Left lung (tissue), 10 donors: ENCODE data around the gene DHCR7. TPM values are rescaled to one million over a fixed set of nuclear protein-coding genes. Genes with fewer than 3 reads are reported as not detected.

Source experiments
- ATAC-seq: fragments of 200-7000 bp; cut with Tn5 transposase; one replicate; pipeline ENCODE4 v1.9.1; 2020; ENCODE audit warnings: moderate library complexity
- DNase-seq, 4 donors: peaks; one replicate each; pipeline ENCODE4 v3.0.0-alpha.2; 2013 to 2020
- H3K27ac ChIP-seq, 2 donors: fragments of 200-600 bp; sonication (generic) in 1 of 2; one replicate each; pipeline versions ENCODE4 v1.5.0 to v1.8.0; 2020 to 2021
- H3K27me3 ChIP-seq, 2 donors: fragments of 200-600 bp; sonication (generic) in 1 of 2; one replicate each; pipeline versions ENCODE4 v1.5.0 to v1.8.0; 2020 to 2021
- H3K36me3 ChIP-seq, 2 donors: fragments of 200-600 bp; sonication (generic) in 1 of 2; one replicate each; pipeline versions ENCODE4 v1.5.0 to v1.8.0; 2020 to 2021
- H3K4me1 ChIP-seq, 2 donors: fragments of 200-600 bp; one replicate each; pipeline ENCODE4 v1.8.0; 2021
- H3K4me3 ChIP-seq, 2 donors: fragments of 200-600 bp; sonication (generic) in 1 of 2; one replicate each; pipeline versions ENCODE4 v1.5.0 to v1.8.0; 2020 to 2021; ENCODE audit warnings: mild to moderate bottlenecking in 1 of 2
- H3K9me3 ChIP-seq, 2 donors: fragments of 200-600 bp; sonication (generic) in 1 of 2; one replicate each; pipeline versions ENCODE4 v1.5.0 to v1.8.0; 2020 to 2021
- intact Hi-C, 2 donors: fragments of 100-400 bp; cut with DNase I; formaldehyde crosslinking; loops; one replicate each; pipeline versions ENCODE4 v1.11.2 to v1.14.2; 2022
- polyA plus RNA-seq, 6 donors: library from polyadenylated mRNA; unstranded; fragments of 120-200 nt; gene quantifications; one replicate each; pipeline ENCODE4 v1.2.1, GENCODE V29; 2013; ENCODE audit not compliant: insufficient read length in 6 of 6
- total RNA-seq, 2 donors: library from RNA; stranded (reverse); fragmentation: NEBNext Ultra II Directional; extraction: Animal tissue kit (Norgen Biotek cat#: 25700); gene quantifications; one replicate each; pipeline ENCODE4 v1.2.1, GENCODE V29; 2021
- TF ChIP-seq, protein P1 (sequence below), 2 donors: fragments of 200-600 bp; sonication (generic) in 1 of 2; IDR thresholded peaks; one replicate each; pipeline versions ENCODE4 v1.5.0 to v1.8.0; 2021; ENCODE audit warnings: antibody characterized with exemption in 2 of 2
- donor health status: DM: no; HTN: yes; CAD: no.
- donor health status: DM: no; HTN: no; CAD: no.

Gene DHCR7
- total and polyA plus RNA-seq, 8 donors = 14.6 to 200 (median 32.6) TPM

DNA sequence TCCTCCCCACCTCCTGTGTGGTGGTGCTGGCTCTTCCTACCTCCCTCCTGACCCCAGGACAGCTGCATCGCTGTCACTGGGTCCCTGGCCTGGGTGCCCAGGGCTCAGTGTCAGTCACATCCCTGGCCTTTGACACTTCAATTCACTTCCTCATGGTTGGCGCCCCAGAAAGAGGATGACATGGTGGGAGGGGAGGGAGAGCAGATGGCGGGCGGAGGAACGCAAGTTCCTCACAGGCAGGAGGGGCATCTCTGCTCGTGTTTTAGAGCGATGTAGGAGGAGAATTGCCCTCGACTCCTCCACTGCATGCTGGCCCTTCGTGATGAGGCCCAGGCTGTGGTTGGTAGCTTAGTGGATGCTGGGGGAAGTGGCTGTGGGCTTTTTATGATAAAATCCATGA lies 43.7 kb upstream of the DHCR7 start:
- no peaks in the 10 kb centered on the region for H3K9me3 ChIP-seq
- no peaks in the 10 kb centered on the region for H3K27me3 ChIP-seq
- DNase-seq = no peak
- H3K27ac ChIP-seq = no peak overlapping the region
- H3K4me3 ChIP-seq = no peak overlapping the region
- no peak for ATAC-seq
- intact Hi-C loops = no loop called here
- H3K4me1 ChIP-seq = peaks cover 3 to 7% of the 10 kb centered on the region in 2 donors
- peaks cover 0 to 96% of the 10 kb centered on the region in 2 donors for H3K36me3 ChIP-seq
- TF ChIP-seq, protein P1, sequence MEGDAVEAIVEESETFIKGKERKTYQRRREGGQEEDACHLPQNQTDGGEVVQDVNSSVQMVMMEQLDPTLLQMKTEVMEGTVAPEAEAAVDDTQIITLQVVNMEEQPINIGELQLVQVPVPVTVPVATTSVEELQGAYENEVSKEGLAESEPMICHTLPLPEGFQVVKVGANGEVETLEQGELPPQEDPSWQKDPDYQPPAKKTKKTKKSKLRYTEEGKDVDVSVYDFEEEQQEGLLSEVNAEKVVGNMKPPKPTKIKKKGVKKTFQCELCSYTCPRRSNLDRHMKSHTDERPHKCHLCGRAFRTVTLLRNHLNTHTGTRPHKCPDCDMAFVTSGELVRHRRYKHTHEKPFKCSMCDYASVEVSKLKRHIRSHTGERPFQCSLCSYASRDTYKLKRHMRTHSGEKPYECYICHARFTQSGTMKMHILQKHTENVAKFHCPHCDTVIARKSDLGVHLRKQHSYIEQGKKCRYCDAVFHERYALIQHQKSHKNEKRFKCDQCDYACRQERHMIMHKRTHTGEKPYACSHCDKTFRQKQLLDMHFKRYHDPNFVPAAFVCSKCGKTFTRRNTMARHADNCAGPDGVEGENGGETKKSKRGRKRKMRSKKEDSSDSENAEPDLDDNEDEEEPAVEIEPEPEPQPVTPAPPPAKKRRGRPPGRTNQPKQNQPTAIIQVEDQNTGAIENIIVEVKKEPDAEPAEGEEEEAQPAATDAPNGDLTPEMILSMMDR (IDR thresholded peaks at IDR 0.05) = no peak

GRCh38 chr11:71491531-71491930 lies 43.3 kb upstream of the DHCR7 start:
- no peak overlapping the region for H3K4me3 ChIP-seq
- peaks cover 0 to 96% of the 10 kb centered on the region in 2 donors for H3K36me3 ChIP-seq
- no peak overlapping the region for H3K27ac ChIP-seq
- intact Hi-C loops = no loop called here
- peaks cover 3 to 7% of the 10 kb centered on the region in 2 donors for H3K4me1 ChIP-seq
- TF ChIP-seq, protein P1 (IDR thresholded peaks at IDR 0.05) = no peak
- H3K9me3 ChIP-seq = no peaks in the 10 kb centered on the region
- ATAC-seq = no peak
- H3K27me3 ChIP-seq = no peaks in the 10 kb centered on the region
- DNase-seq = peak in 1 of 4 donors; percentile 65

DNA sequence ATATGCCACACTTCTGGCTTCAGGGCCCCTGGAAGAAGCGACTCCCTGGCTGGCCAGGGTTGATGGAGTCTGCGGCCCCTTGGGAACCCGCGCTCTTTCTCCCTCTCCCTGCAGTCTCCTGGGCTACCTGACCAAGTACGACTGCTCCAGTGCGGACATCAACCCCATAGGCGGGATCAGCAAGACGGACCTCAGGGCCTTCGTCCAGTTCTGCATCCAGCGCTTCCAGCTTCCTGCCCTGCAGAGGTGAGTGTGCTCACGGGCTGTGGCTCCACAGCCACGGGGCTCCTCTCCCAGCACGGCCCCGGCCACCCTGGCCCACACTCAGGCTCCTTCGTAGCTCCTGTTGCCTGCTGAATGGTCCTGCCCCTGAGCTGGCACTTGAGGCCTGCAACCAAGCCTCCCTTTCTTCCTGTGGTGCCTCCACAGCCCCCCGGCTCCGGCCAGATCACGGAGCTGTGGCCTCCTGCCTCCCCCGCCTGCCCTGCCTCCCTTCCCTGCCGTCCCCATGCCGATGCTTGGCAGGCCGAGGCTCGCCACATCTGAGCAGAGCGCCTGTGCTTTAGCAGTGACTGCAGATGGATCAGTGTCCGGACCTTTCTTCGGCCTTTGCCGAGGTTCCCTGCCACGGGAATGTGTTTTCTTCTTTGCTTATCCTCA lies 42.7 kb upstream of the DHCR7 start:
- peaks cover 0 to 96% of the 10 kb centered on the region in 2 donors for H3K36me3 ChIP-seq
- H3K27me3 ChIP-seq = no peaks in the 10 kb centered on the region
- no peaks in the 10 kb centered on the region for H3K9me3 ChIP-seq
- DNase-seq (no peak), ATAC-seq (no peak)
- H3K4me3 ChIP-seq = no peak overlapping the region
- TF ChIP-seq, protein P1 (IDR thresholded peaks at IDR 0.05) = no peak
- peaks cover 3 to 7% of the 10 kb centered on the region in 2 donors for H3K4me1 ChIP-seq
- intact Hi-C loops = no loop called here
- no peak overlapping the region for H3K27ac ChIP-seq

GRCh38 chr11:71490044-71490730 lies 42.0 kb upstream of the DHCR7 start:
- no peak for DNase-seq
- Histone ChIP-seq H3K27me3 (no peaks in the 10 kb centered on the region), H3K4me1 (peaks cover 3 to 7% of the 10 kb centered on the region in 2 donors), H3K4me3 (no peak overlapping the region), H3K9me3 (no peaks in the 10 kb centered on the region), H3K27ac (no peak overlapping the region), H3K36me3 (peaks cover 0 to 96% of the 10 kb centered on the region in 2 donors)
- no peak for ATAC-seq
- TF ChIP-seq, protein P1 (IDR thresholded peaks at IDR 0.05) = no peak
- intact Hi-C loops = no loop called here

DNA sequence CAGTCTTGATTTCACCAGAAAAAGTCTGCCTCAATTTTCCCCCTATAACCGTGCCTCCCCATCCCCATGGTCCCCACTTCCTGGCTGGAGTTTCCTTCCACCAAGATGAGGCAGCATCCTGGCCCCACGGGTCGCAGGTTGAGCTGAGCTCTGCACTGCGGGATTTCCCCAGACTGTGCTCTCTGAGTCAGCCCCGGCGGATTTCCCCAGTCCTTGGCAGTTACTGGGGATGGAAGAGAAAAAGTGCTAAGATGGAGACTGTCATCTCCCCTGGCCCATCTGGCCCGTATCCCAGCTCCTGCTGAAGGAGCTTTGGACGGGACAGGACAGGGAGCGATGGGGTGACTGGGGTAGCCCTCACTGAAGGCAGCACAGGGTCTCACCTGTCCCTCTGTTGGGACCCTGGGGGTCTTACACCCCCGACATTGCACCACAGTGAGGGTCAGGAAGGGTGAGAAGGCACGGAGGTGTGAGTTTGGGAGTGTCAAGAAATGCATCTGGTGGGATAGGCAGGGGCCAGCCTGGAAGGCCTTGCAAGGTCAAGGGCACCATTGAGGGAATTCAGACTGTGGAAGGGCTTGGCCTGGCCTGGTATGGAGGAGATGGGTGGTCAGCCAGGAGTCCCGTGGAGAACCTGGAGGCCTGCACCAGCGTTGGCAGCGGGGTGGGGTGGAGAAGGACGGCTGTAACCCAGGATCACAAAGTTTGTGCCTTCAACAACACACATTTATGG lies 41.3 kb upstream of the DHCR7 start:
- H3K27ac ChIP-seq = no peak overlapping the region
- no peaks in the 10 kb centered on the region for H3K9me3 ChIP-seq
- H3K27me3 ChIP-seq = no peaks in the 10 kb centered on the region
- intact Hi-C loops = no loop called here
- H3K4me1 ChIP-seq = peaks cover 3 to 7% of the 10 kb centered on the region in 2 donors
- peaks cover 0 to 97% of the 10 kb centered on the region in 2 donors for H3K36me3 ChIP-seq
- ATAC-seq (peak; percentile 38), DNase-seq (peak in 1 of 4 donors; percentile 10)
- TF ChIP-seq, protein P1 (IDR thresholded peaks at IDR 0.05) = no peak
- no peak overlapping the region for H3K4me3 ChIP-seq
